HUDEP-2 (cell line): Measurements from ENCODE around the gene CCKAR.

ENCODE experiments used
- DNase-seq, 76 experiments: peaks; one replicate each; lab custom pipeline; 2025; ENCODE audit not compliant: unreplicated experiment in 76 of 76; lab: John Stamatoyannopoulos, UW

The CCKAR gene

DNA sequence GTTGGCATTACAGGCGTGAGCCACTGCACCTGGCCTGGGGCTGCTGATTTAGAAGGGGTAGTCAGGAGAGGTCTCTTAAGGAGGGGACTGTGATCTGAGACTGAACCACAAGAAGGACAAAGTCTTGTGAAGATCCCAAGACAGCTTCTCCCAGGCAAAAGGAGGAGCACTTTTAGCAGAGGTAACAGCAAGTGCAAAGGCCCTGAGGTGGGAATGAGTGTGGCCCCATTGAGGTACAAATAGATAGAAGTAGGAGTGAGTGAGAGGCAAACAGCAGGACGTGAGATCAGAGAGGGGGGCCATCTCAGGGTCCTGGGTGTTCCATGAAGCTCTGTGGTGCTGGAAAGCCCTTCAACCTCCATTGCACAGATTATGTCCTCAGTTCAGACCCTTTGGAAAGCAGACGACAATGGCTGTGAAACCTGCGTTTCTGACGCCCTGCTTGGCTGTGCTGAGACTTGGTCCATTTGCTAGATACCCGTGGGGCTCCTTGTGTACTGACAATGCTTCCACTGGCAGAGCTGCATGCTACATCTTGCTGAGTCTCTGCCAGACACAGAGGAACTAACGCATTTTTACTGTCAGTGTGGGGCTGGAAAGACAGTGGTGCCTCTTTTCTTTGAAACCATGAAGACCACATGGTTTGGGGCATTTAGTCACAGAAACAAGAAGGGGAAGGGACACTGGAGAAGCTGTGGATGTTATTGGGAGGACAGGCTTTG, 1.3 kb upstream of the CCKAR start:
- DNase-seq, result no peak

DNA sequence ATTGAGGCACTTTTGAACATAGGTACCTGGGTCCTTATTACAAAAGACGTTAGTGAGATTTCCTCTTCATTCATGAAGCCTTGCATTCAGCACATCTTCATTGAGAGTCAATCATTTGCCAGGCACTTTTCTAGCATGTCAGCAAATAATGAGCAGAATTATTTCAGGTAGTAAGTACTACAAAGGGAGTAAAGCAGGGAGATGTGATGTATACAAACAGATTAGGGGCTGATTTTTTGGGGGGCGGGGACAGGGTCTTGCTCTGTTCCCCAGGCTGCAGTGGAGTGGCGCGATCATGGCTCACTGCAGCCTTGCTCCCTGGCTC, 638 bp upstream of the CCKAR start:
- no peak for DNase-seq

DNA sequence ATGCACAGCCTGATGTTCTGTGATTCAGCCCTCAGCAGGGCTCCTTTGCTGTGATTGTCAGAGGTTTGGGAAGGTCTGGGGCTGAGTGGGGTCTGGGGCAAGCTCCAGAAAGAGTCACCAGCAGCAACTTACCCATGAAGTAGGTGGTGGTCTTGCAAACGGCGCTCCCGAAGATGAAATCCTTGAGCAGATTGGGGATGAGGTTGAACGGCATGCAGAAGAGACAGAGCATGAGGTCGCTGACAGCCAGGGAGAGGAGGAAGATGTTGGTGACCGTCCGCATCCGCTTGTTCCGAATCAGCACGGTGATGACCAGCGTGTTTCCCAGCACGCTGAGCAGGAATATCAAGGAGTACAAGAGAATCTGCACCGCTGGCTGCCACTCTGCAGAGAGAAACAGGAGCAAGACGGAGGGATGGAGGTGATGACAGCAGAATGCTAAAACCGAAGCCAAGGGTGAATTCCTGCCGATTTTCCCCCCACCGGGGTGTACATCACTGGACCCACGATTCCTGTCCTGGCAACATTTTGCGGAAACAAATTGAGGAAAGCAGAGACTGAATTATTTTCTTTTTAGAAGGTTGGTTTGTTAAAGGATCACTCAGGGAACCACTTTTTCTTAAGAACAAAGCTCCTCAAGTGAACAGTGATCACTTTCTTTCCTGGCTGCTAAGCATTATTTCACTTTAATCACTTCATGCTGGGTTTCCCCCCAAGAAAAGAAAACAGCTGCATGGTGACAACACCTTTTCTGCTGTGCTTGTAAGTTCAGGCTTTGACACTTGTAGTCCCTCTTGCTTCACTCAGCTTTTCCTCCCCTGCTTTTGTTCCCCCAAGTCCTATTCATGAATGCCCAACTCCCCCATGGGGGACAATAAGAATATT, 941 bp downstream of the CCKAR start:
- no peak for DNase-seq

DNA sequence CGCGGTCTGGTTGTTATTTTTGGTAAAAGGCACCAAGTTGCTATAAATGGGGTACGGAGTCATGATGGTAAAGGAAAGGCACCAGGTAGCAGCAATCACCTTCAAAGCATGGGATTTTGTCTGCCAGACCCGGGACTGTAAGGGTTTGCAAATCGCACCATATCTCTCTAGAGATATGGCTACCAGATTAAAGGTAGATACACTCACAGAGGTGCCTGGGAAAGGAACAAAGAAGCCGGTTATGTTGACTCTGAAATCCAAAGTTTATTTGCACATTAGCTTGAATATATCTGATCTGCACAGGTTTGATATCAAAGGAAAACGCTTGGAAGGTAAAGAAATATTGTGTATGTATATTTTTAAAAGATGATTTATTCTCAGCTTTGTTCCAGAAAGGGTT, 4.6 kb downstream of the CCKAR start:
- DNase-seq, result no peak

DNA sequence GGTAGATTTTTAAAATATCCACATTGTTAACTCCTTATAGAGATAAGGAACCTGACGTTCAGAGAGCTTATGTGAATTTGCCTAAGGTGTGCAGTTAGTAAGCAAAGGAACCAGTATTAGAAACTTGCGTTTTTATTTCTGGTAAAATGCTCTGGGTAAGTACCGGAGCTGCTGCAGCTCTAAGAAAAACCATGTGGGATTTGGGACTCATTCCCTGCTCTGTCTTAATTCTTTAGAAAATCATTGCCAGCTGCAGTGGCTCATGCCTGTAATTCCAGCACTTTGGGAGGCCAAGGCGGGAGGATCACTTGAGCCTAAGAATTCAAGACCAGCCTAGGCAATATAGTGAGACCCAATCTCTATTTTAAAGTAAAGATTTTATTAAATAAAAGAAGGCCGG, 5.8 kb downstream of the CCKAR start:
- DNase-seq, result no peak

DNA sequence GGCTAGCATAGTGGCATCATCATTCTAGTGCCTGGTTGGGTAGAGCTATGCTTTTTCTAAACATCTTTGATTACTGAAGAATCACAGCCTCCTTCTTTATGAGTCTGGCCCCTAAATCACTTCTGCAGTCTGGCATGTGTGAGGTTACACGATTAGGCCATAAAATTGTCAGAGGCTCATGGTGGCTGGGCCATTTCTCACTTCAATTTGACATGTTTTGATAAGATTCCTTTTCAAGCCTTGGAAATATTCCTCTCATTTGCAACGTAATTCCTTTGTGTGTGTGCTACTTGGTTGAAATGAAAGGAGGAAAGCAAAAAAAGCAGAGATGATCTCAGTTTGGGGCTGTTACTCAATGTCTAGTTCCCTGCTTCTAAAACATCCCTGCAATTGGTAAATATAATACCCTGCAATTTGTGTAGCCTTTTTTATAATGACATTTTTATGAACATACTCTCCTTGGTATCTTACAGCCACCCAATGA, 6.2 kb downstream of the CCKAR start:
- no peak for DNase-seq

DNA sequence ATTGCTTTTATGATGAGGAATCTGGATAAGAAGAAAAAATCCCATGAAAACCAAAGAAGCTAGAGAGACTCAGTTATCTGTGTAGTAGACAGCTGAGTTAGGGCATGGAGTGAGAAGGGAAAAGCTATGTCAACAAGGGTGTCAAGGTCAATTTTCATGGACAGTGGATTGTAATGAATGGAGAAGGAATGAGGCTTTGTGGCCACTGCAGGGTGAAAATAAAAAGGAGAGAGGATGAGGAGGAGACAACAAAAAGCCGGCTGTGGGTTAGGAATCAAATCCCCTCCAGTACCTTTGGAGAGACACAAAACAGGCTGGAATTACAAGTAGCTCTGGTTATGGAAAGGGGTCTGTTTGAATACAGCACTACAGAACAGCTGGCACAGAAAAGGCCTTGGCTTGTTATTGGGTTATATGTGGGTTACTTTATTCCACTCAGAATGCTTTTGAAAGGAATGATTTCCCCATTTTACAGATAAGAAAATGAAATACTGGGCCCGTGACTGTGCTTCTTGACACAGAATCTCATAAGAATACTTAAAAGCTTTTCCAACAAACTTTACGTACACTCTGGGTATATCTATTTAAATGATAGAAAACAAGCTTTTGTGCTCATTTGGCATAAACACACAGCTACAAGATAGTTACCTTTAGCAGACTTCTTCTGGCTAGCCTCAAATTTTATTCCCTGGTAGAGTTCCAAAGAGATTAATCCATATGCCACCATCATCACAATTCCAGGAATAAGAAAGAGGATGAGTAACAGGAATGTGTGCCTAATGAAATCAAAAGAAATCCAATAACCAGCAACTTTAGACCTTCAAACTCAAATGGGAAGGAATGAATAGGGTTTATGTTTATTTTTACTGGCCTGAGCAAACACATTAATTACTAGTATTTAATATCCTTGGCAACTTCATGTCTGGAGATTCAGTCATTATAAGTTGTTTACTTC, 7.5 kb downstream of the CCKAR start:
- DNase-seq, result no peak

DNA sequence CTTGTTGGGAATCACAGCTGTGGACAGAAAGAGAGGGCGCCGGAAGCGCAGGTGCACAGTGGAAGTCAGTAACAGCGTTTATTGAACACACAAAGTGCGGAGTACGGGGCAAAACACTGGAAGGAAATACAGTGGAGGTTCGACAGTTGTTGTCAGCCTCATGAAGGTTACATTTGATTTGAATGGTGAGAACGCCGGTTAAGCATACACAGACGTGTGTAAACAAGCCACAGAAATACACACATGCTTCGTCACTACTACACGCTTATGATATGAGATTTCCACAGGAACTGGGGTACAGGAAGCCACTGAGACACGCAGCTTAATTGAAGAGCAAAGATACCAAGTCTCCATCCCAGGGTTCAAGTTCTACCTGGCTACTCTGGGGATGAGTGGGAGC, 12.0 kb downstream of the CCKAR start:
- DNase-seq, result no peak

DNA sequence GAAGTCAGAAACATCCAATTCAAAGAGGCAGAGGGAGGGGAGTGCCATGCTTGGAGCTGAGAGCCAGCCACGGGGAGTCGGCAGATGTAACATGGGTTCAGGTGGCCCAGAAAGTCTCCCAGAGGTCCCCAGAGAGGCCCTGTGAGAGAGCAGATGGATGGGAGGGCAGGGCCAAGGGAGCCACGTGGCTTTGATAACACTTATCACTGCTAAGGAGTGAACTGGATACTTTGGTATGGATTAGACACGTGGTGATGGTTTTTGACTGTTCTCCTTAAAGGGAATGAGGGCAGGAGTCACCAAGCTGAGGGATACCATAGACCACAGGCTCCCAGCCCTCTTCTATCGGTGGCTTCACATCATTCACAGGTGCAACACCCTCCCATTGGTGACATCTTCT, 13.7 kb downstream of the CCKAR start:
- DNase-seq, result no peak

DNA sequence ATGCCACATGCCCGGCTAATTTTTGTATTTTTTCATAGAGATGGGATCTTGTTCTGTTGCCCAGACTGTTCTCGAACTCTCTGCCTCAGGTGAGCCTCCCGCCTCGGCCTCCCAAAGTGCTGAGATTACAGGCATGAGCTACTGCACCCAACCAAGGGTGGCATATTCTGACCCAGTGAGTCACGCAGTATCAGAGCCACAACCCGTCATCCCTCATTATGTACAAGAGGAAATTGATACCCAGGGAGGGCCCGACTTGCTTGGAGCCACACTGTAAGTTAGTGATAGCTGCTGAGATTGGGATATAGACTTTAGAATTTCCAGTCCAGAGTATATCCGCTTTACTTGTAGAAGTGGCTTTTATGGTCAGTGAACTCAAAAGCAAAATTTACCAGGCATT, 14.6 kb downstream of the CCKAR start:
- DNase-seq, result no peak

DNA sequence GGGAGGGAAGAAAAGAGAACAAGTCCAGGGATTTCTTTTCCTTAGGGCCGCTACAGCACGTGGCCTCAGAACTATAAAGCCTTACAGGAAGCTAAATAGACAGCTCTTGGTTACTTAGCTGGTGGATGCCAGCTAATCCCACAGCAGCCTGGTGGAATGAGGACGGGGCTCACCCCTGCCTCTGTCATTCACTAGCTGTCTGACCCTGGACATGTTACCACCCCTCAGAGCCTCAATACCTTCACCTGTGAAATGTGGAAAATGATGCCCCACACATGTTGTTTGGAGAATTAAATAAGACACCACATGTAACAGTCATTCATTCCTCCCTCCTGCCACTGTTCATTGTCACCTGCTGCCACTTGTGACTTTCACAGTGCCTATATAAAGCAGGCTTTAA, 15.7 kb downstream of the CCKAR start:
- DNase-seq, result no peak

DNA sequence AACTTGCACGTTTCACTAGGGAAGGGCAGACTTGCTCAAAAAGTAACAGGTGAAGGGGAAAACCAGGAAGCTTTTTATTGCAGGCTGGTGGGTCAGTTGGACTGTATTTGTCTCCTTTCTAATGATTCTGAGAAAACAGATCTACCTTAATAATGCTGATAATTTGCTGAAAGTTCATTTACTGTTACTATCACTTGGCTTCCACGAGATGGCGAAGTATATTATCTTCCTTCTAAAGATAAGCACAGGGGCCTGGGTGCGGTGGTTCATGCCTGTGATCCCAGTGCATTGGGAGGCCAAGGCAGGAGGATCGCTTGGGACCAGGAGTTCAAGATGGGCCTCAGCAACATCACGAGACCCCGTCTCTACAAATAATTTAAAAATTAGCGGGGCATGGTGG, 16.4 kb downstream of the CCKAR start:
- DNase-seq, result peak in 1 of 76 experiments; percentile 4

DNA sequence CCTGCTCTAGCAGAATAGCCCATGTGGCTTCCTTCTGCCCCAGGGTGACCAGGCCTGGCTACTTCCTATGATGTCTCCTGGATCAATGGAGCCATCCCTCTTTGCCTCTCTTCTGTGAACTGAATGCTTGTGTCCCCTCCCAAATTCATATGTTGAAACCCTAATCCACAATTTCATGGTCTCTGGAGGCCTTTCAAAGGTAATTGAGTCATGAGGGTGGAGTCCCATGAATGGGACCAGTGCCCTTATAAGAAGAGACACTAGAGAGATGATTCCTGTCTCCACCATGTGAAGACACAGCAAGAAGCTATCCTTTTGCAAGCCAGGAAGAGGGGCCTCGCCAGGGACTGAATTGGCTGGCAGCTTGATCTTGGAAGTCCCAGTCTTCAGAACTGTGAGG, 18.4 kb downstream of the CCKAR start:
- no peak for DNase-seq

DNA sequence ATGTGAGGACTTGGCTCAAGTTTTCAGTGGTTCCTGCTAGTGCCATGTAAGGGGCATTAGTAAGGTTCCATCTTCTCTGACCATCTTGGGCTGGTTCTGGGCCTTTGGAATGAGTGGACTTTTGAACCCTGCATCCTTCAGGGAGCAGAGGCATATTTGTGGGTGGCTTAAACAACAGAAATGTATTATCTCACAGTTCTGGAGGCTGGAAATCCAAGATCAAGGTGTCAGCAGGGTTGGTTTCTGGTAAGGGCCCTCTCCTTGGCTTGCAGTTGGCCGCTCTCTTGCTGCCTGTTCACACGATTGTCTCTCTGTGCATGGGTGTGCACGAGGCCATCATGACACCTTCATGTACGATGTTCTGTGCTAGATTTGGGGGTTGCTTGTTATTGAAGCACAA, 21.3 kb downstream of the CCKAR start:
- no peak for DNase-seq

DNA sequence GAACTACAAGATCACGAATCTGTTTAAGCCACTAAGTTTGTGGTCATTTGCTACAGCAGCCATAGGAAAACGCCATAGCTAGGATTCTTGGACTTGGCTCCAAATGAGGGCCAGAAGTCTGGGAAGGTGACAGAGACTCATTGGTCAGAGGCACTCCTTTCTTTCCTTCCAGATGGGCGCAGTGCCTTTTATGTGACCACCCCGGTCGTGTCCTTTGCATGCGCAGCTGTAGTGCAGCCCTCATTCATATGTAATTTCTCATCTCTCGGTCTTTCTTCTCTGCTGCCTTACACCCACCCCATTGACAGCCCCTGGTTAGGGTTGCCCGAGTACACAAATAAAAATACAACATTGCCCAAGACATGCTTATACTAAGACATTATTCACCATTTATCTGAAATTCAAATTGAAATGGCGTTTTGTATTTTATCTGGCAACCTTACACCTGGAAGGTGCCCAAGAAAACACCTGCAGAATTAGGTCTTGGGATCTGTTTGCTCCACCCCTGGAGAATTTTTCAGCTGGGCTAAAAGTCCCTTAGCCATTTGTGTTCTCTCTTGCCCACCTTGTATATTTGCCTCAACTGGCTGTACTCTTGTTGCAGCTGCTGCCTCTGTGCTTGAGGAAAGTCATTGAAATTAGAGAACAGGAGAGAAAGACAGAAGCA, 21.9 kb downstream of the CCKAR start:
- no peak for DNase-seq

DNA sequence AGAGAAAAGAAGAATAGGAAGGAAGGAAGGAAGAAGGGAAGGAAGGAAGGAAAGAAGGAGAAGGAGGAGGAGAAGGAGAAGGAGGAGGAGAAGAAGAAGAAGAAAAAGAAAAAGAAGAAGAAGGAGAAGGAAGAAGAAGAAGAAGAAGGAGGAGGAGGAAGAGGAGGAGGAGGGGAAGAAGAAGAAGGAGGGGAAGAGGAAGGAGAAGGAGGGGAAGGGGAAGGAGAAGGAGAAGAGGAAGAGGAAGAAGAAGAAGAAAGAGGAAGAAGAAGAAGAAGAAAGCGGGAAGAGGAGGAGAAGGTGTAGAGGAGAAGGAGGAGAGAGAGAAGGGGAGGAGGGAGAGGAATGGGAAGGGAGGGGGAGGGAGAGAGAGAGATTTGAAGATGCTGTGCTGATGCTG, 22.6 kb downstream of the CCKAR start:
- no peak for DNase-seq

DNA sequence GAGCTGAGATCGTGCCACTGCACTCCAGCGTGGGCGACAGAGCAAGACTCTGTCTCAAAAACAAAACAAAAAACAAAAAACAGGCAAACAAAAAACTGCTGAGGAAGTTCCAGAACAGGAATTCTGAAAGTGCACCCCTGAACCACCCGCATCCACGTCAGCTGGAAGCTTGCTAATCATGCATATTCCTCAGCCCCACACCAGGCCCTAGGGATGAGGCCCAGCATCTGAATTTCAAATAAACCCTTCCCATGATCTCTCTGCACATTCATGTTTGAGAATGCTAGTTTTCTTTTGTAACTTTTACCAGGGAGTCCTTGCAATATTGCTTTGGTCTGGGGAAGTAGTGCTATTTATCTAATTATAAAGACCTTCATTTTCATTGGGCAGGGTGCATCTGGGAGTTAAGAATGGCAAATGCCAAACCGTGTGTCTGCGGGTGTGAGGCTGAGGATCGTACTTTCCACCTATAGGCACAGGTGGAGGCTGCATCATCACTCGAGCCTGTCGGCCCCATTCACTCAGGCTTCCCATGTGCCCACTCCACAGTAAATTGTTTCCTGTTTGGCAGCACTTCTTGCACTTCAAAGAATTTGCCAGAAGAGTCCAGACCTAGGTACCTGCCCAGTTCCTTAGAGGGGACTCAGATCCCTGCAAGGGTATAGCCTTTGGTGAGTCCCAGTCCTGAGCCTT, 23.6 kb downstream of the CCKAR start:
- DNase-seq, result no peak

DNA sequence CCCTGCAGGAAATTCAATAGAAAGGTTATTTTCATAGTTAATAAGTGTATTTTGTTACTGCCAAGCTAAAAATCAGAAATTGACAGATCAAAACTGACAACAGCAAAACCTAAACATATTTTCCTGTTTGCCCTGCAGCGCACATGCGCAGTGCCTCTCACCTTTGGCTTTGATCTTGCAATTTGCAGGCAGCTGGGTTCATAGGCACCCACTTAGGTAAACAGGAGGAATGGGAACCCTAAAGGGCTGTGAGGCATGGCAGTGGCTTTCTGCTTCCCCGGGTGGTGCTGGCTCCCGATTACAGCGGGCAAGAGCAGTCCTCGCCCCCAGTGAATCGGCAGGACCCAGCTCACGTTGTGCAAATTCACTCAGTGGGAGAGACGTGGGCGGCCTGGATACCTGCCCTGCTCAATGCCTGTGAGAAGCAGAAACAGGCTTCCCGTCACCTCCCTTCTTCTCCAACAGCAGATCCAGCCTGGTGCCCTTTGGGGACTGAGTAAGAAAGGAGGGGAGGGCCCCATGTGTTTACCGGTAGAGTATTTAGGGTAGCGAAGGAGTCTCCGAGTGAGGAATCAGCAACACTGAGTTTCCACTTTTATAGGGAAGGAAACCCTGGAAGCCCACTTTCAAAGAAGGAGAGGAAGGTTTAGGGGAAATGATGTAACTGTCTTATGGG, 25.7 kb downstream of the CCKAR start:
- DNase-seq, result no peak

DNA sequence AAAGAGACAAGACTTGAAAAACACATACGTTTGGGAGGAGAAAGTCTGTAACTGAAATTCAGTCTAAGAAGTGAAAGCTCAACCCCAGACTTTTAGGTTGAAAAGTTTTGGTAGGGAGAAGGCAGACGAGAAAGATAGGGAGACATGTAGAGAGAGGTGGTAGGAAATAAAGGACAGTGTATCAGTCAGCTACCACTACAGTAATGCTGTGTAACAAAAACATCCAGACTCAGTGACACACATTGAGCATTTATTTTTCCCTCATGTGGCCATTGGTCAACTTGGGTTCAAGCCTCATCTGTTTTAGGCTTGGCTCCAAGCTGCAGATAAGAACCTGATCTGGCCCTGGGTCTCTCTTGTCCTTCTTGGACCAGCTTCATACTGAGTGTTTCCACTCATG, 26.9 kb downstream of the CCKAR start:
- no peak for DNase-seq
